Metanephros (tissue), 2 donors: ENCODE results near the gene MBTPS1. TPM values are rescaled to one million over a fixed set of nuclear protein-coding genes. Genes with fewer than 3 reads are reported as not detected.

Source experiments
- small RNA-seq: library from RNA; depleted of rRNA; stranded (forward); fragments of <200 nt; gene quantifications from one replicate; pipeline ENCODE3, GENCODE V24; 2014; ENCODE audit warnings: low replicate concordance
- total RNA-seq: library from RNA; depleted of rRNA; stranded (reverse); fragments of >200 nt; gene quantifications from one replicate; pipeline ENCODE4 v1.2.3, GENCODE V29; 2014

The MBTPS1 gene
- total RNA-seq, result 102 TPM

GRCh38 chr16:84116720-84117493 lies at the start of gene MBTPS1:
Gene MBTPS1, minus strand, starts transcription at chr16:84116942. Its CDS starts 15,159 bp downstream, at chr16:84101783.

GRCh38 chr16:84144859-84145639 lies 28.3 kb upstream of the MBTPS1 start, which contains the start of the genes DNAAF1 and HSDL1:
Gene DNAAF1, plus strand, starts transcription at chr16:84145308. Its CDS starts 133 bp downstream, at chr16:84145441.
Gene HSDL1, minus strand, starts transcription at chr16:84145177. Its CDS starts 13,856 bp downstream, at chr16:84131321.

GRCh38 chr16:84042308-84042878 lies 74.3 kb downstream of the MBTPS1 start, which contains the start of gene SLC38A8:
Gene SLC38A8, minus strand, starts transcription at chr16:84042795. Its CDS starts 638 bp downstream, at chr16:84042157.

Small RNAs within 50 kb of the gene (small RNA-seq; reads per million reads assigned to genes)
- gene RNA5SP432, result not detected

Other genes with a start within 250 kb of the MBTPS1 start
- gene MLYCD, start 217.8 kb downstream of the MBTPS1 start, total RNA-seq, result 6.4 TPM
- gene OSGIN1, start 163.7 kb downstream of the MBTPS1 start, total RNA-seq, result 0.82 TPM
- gene NECAB2, start 148.7 kb downstream of the MBTPS1 start, total RNA-seq, result 0.82 TPM
- not detected for gene SLC38A8, start 74.1 kb downstream of the MBTPS1 start, total RNA-seq
- 37.5 TPM for gene HSDL1, start 28.2 kb upstream of the MBTPS1 start, total RNA-seq
- 2.2 TPM for gene DNAAF1, start 28.4 kb upstream of the MBTPS1 start, total RNA-seq
- gene TAF1C, start 70.1 kb upstream of the MBTPS1 start, total RNA-seq, result 59.0 TPM
- 0.18 TPM for gene ADAD2, start 74.2 kb upstream of the MBTPS1 start, total RNA-seq
- gene KCNG4, start 123.1 kb upstream of the MBTPS1 start, total RNA-seq, result not detected
- gene WFDC1, start 177.9 kb upstream of the MBTPS1 start, total RNA-seq, result 4.5 TPM